OCI-LY3 (cell line): Measurements from ENCODE around the gene CRYBG1.

Source experiments
- EZH2phosphoT487 ChIP-seq: fragments of 200-600 bp; shearing (Covaris generic); IDR thresholded peaks from 2 replicates; pipeline ENCODE4 v1.6.1; 2018; ENCODE audit warnings: antibody characterized with exemption, mixed run types, low read depth
- TF ChIP-seq, protein P1 (sequence below): fragments of 200-600, 300-600 bp; sonication (generic); IDR thresholded peaks from 2 replicates; pipeline ENCODE4 v1.5.1; 2014; ENCODE audit warnings: antibody characterized with exemption, low read length, low read depth

GRCh38 chr6:106324726-106325335, 35.7 kb upstream of the CRYBG1 start:
- TF ChIP-seq, protein P1, sequence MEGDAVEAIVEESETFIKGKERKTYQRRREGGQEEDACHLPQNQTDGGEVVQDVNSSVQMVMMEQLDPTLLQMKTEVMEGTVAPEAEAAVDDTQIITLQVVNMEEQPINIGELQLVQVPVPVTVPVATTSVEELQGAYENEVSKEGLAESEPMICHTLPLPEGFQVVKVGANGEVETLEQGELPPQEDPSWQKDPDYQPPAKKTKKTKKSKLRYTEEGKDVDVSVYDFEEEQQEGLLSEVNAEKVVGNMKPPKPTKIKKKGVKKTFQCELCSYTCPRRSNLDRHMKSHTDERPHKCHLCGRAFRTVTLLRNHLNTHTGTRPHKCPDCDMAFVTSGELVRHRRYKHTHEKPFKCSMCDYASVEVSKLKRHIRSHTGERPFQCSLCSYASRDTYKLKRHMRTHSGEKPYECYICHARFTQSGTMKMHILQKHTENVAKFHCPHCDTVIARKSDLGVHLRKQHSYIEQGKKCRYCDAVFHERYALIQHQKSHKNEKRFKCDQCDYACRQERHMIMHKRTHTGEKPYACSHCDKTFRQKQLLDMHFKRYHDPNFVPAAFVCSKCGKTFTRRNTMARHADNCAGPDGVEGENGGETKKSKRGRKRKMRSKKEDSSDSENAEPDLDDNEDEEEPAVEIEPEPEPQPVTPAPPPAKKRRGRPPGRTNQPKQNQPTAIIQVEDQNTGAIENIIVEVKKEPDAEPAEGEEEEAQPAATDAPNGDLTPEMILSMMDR: no peak
- no peak for TF ChIP-seq EZH2phosphoT487
